GM10847 (cell line): ENCODE measurements around the gene FRRS1L.

ENCODE experiments used
- POLR2A ChIP-seq: IDR thresholded peaks from 2 replicates; pipeline ENCODE4 v1.6.1; 2011; ENCODE audit not compliant: insufficient read length; ENCODE audit errors: extremely low read depth

The FRRS1L gene

GRCh38 chr9:109119439-109120203, 47.4 kb downstream of the FRRS1L start, which contains the start of gene TMEM245:
TMEM245 (minus strand) TSS chr9:109119947; CDS start chr9:109119913, 34 bp downstream.
- TF ChIP-seq POLR2A: peak; percentile 81

GRCh38 chr9:109118808-109119438, 48.1 kb downstream of the FRRS1L start:
- TF ChIP-seq POLR2A: no peak

DNA sequence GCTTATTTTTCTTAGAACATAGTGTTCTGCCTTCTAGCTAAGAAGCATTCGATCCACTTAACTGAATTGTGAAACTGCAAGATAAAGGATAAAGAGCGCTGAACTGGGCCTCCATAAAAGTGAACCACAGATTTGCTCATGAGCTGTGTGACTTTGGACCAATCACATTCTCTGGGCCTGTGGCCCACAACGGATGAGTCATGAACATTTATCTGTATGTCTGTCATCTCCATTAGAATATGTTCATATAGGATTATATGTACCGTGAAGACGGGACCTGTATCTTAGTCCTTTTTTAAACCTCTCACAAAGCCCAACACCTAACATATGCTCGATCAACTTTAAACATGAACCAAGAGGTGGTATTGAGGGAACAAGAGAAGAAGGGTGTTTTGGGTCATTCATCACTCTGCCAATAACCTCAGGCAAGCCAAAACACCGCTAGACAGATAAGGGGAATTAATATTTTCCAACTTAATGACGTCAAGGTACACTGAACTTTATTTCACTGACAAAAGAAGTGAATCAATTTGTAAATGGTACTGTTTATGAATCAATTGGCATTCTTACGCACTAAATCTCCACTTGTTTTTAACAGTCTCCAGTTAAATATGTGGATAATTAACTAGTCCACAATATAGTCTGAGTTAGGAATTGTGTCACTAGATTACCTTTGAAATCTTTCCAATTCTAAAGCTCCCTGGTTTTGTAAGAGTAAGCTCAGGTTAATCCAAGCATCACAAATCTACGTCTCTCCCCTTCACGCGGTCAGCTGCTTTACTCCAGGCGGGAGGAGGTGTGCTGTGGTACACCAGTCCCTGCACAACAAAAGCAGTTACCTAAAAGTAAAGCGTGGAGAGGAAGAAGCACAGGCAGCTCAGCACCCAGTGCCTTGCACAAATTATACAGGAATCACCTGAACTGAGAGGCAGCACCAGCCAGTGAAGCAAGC, 48.9 kb downstream of the FRRS1L start:
- TF ChIP-seq POLR2A: no peak

GRCh38 chr9:109115931-109116526, 51.0 kb downstream of the FRRS1L start:
- TF ChIP-seq POLR2A: no peak

DNA sequence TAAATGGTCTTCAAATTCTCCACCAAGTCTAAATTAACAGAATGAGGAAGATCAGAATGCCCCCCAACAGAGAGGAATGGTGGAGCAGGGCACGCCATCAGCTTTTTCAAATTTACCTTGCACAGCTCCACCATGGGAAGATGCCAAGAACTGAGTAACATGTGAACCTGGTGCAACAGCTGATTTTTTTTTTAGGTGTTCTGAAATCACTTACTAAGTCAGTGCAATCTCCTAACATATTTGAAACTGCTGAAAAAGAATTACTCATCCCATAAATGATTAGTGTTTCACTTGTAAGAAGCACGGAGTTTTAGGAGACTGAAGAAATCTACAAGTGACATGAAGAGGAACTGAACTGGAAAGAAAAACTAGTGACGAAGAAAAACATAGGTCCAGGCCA, 52.4 kb downstream of the FRRS1L start:
- TF ChIP-seq POLR2A: no peak

DNA sequence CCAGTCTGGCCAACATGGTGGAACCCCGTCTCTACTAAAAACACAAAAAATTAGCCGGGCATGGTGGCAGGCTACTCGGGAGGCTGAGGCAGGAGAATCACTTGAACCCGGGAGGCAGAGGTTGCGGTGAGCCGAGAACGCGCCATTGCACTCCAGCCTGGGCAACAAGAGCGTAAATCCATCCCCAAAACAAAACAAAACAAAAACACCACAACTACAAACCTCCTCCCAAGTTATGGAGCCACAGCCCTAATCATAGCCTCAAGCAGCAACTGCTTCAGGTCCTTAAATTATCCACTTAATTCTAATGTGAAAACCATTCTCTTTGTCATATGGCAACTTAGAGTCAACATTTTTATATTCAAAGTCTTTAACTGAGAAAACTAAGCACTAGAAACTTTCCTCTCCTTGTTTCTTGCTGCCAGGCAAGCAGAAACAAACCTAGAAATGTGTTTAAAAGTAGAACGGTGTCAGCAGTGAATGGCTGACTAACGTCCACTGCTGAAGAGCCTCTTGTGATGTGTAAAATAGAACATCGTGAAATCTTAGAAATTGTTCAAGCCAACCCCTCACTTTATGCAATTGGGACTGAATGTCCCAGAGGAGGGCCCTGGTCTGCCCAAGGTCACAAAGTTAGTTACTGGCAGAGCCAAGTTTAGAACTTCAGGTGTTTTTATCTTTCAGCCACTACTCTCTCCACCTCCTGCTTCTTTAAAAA, 53.0 kb downstream of the FRRS1L start:
- no peak for TF ChIP-seq POLR2A

DNA sequence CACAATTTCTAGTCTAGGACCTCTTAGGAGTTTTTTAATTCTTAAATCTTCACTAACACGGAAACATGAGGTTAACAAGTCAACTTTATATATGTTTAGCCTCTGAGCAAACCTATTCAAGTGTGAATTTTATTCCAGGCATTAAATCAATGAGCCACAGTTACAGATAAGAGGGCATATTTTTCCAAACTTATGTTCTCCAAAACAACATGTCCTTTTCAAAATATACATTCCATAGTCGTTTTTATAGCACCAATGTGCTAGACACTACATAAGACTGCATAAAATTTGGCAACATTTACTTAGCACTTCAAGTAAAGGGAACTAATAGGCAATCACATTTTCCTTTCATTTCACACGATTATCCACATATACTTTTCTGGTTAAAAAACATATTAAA, 53.8 kb downstream of the FRRS1L start:
- no peak for TF ChIP-seq POLR2A

DNA sequence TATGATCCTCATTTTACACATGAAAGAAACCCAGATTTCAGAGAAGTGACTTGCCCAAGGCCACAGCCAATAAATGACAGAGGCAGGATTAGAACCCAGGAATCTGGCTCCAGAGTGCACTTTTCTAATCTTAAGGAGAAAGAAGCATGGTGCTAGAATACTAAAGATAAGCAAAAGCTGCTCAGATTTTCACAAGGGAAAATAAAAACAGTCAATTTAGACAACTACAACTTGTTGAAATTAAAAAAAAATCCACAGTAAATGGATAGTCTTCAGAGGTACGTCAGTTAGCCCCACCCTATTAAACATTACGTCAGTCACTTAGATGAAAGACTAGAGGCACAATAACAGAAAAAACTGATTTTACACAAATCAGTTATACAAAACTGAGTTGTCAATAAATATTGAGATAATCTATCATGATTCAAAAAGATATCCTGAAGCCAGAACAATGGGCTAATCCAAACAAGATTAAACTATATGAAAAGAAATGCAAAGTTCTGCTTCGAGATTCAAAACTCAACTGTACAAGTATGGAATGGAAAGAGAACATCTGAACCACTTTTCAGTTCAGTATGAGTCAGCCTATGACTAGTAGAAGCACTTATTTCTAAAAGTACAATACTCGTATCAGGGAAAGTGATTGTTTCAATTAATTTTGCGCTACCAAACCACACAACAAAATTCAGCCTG, 56.6 kb downstream of the FRRS1L start:
- TF ChIP-seq POLR2A: no peak

GRCh38 chr9:109109967-109110328, 57.1 kb downstream of the FRRS1L start:
- no peak for TF ChIP-seq POLR2A

DNA sequence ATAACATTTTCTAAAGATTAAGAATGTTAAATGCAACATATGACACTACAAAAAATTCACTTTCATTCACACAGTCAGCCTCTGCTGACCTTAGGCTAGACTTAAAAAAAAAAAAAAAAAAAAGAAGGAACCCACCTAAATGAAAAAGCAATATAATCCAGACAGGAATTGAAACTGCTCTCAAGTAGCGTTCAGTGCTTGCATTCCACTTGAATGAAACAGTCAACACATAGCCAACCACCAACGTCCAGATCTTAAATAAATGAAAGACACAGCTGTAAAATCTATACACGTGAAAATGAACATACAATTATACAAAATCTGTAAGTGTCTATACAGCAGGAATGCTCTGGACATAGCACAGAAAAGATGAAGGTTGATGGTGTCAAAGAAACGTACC, 58.7 kb downstream of the FRRS1L start:
- no peak for TF ChIP-seq POLR2A

DNA sequence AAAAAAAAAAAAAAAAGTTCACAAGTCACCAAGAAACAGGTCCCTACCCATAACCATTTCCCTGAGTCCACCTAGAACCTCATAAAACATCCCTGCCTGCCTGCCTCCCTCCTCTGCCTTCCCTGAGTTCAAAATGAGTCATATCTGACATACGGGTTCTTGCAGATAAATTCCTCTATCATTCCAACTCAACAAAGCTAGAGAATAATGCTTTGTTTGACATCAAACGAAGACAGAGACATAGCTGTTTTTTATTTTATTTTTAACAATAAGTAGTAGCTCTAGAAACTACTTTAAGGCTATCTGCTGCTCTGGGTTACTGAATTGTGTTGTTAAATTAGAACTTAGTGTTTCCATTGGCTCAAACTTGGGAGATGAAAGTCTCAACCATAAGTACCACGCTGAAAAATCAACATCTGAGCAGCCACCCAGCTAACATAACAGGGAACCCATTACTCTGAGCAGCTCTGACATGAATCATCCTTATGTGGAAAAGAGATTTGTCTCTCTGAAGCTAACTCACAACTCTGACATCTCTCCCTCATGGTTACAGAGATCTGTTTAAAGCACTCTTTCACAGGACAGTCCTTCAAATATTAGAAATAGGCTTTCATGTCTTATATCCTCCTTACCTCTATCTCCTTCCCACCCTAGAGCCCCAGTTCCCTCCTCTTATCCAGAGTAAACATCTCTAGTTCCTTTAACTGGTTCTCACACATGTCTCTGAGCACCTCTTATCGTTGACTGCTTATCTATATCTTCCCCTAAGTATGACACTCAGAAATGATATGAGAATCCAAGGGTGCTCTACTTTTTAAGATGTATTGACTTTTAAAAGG, 59.4 kb downstream of the FRRS1L start:
- TF ChIP-seq POLR2A: no peak

DNA sequence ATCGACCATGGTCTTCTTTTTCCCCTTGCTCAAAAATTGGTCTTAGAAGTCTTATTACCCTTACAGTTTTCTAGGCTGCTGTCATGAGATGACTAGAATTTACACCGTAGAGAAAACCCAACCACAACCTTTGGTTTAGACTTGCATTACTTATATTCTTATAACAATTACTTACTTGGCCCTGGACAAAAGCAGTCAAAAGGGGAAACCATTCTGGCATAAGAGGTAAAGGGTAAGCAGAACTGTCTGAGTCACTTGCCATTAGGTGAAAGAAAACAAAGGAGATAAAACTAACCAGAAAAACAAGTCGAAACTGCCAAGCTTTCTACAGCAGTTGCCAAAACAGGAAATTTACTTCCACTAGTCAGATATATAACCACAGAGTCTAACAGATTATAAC, 65.2 kb downstream of the FRRS1L start:
- TF ChIP-seq POLR2A: no peak

DNA sequence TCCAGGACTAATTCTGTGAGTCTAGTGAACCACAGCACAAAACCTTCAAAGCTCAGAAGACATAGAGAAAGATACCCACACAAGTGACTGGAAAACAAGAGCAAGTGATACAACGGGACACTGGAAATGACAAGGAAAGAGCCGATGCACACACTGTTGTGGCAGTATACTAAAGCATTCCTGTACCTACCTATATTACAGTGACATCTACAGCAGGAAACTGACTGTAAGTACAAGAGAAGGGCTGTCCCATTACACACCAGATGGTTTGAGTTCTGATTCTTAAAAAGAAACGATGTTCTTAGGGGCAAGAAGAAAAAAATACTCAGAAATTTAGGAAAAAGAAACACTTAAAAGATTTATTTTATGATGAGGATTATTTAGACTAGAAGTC, 65.8 kb downstream of the FRRS1L start:
- TF ChIP-seq POLR2A: no peak
